Activated CD4-positive, CD25-positive, alpha-beta regulatory T cell treated with anti-CD3 and anti-CD28 coated beads, Interleukin-2, amount 50 U/mL, for 72 hours (primary cell): ENCODE data around the gene ITPR3.

Experiments
- DNase-seq: peaks from one replicate; pipeline ENCODE4 v3.0.0; 2021

Gene ITPR3

GRCh38 chr6:33640361-33640760 is 19.2 kb downstream of the ITPR3 start:
- DNase-seq, result no peak

- no peak for DNase-seq
Observed at GRCh38 chr6:33641144-33641543, 20.0 kb downstream of the ITPR3 start.

GRCh38 chr6:33641602-33642001 is 20.5 kb downstream of the ITPR3 start:
- DNase-seq, result no peak

GRCh38 chr6:33642897-33643296 is 21.8 kb downstream of the ITPR3 start:
- no peak for DNase-seq

- DNase-seq, result no peak
Observed at GRCh38 chr6:33651403-33651802, 30.3 kb downstream of the ITPR3 start.

GRCh38 chr6:33652002-33652401 is 30.9 kb downstream of the ITPR3 start:
- DNase-seq, result no peak

GRCh38 chr6:33654831-33655554 is 33.9 kb downstream of the ITPR3 start:
- DNase-seq, result no peak

GRCh38 chr6:33656844-33657243 is 35.7 kb downstream of the ITPR3 start:
- no peak for DNase-seq

GRCh38 chr6:33658982-33659689 is 38.0 kb downstream of the ITPR3 start:
- no peak for DNase-seq

GRCh38 chr6:33659986-33660385 is 38.9 kb downstream of the ITPR3 start:
- no peak for DNase-seq

GRCh38 chr6:33661106-33661838 is 40.1 kb downstream of the ITPR3 start:
- DNase-seq, result no peak

GRCh38 chr6:33662318-33662717 is 41.2 kb downstream of the ITPR3 start:
- no peak for DNase-seq

GRCh38 chr6:33663028-33663427 is 41.9 kb downstream of the ITPR3 start:
- no peak for DNase-seq

GRCh38 chr6:33663727-33664449 is 42.8 kb downstream of the ITPR3 start:
- DNase-seq, result no peak

- no peak for DNase-seq
Observed at GRCh38 chr6:33664506-33665057, 43.5 kb downstream of the ITPR3 start.

GRCh38 chr6:33665957-33666356 is 44.8 kb downstream of the ITPR3 start:
- no peak for DNase-seq

GRCh38 chr6:33667072-33667471 is 46.0 kb downstream of the ITPR3 start:
- DNase-seq, result no peak

GRCh38 chr6:33667776-33668175 is 46.7 kb downstream of the ITPR3 start:
- no peak for DNase-seq

GRCh38 chr6:33668328-33668727 is 47.2 kb downstream of the ITPR3 start:
- no peak for DNase-seq

- DNase-seq, result peak; percentile 49
Observed at GRCh38 chr6:33668914-33669313, 47.8 kb downstream of the ITPR3 start.

- DNase-seq, result no peak
Observed at GRCh38 chr6:33670086-33670660, 49.1 kb downstream of the ITPR3 start.

- DNase-seq, result no peak
Observed at GRCh38 chr6:33670971-33671743, 50.0 kb downstream of the ITPR3 start.
